GM23338 (cell line): ENCODE results near the gene APOBEC3B.

Experiments used
- CREB1 ChIP-seq: fragments of 250-450 bp; sonication (Bioruptor Pico); IDR thresholded peaks from 2 replicates; pipeline ENCODE4 v1.5.0; 2020; ENCODE audit warnings: low read depth, mild to moderate bottlenecking, moderate library complexity
- EZH2 ChIP-seq: fragments of 200-600 bp; sonication (generic); IDR thresholded peaks from one replicate; pipeline ENCODE4 v1.8.0; 2017; ENCODE audit warnings: antibody characterized with exemption, mild to moderate bottlenecking, low read depth; ENCODE audit not compliant: unreplicated experiment
- EZH2phosphoT487 ChIP-seq: fragments of 200-600 bp; sonication (generic); IDR thresholded peaks from one replicate; pipeline ENCODE4 v1.8.1; 2018; ENCODE audit warnings: antibody characterized with exemption; ENCODE audit not compliant: unreplicated experiment
- JUNB ChIP-seq: IDR thresholded peaks from one replicate; pipeline ENCODE4 v1.6.1; 2016; ENCODE audit warnings: antibody characterized with exemption; ENCODE audit not compliant: unreplicated experiment
- NANOG ChIP-seq: IDR thresholded peaks from 2 replicates; pipeline ENCODE4 v1.6.1; 2016; ENCODE audit warnings: antibody characterized with exemption, borderline replicate concordance
- POLR2AphosphoS5 ChIP-seq: IDR thresholded peaks from 2 replicates; pipeline ENCODE4 v1.6.1; 2016; ENCODE audit warnings: antibody characterized with exemption, low read depth
- STAT1 ChIP-seq: IDR thresholded peaks from one replicate; pipeline ENCODE4 v1.6.1; 2016; ENCODE audit warnings: antibody characterized with exemption; ENCODE audit not compliant: unreplicated experiment
- ZNF114 ChIP-seq: fragments of 250-450 bp; sonication (Bioruptor Pico); IDR thresholded peaks from 2 replicates; pipeline ENCODE4 v1.5.0; 2020; ENCODE audit warnings: mild to moderate bottlenecking, moderate library complexity
- ZNF331 ChIP-seq: fragments of 250-450 bp; sonication (Bioruptor Pico); IDR thresholded peaks from 2 replicates; pipeline ENCODE4 v1.5.0; 2020; ENCODE audit warnings: low read depth, mild to moderate bottlenecking, moderate library complexity
- TF ChIP-seq, protein P1 (sequence below), 2 experiments: fragments of 200-600 bp in 1 of 2; sonication (generic) in 1 of 2; conservative IDR thresholded peaks; 2 replicates each; pipeline versions ENCODE4 v1.5.1 to v1.6.1; 2016 to 2017; ENCODE audit warnings: antibody characterized with exemption in 2 of 2, low read depth in 2 of 2, mild to moderate bottlenecking in 2 of 2, moderate library complexity in 1 of 2
- TF ChIP-seq, protein P2 (sequence below): IDR thresholded peaks from one replicate; pipeline ENCODE4 v1.6.1; 2018; ENCODE audit warnings: antibody characterized with exemption; ENCODE audit not compliant: unreplicated experiment
- TF ChIP-seq, protein P3 (sequence below): IDR thresholded peaks from 2 replicates; pipeline ENCODE4 v1.6.1; 2016; ENCODE audit warnings: antibody characterized with exemption
- TF ChIP-seq, protein P4 (sequence below): fragments of 250-450 bp; sonication (Bioruptor Pico); IDR thresholded peaks from 2 replicates; pipeline ENCODE4 v1.5.0; 2020; ENCODE audit warnings: mild to moderate bottlenecking, moderate library complexity

DNA sequence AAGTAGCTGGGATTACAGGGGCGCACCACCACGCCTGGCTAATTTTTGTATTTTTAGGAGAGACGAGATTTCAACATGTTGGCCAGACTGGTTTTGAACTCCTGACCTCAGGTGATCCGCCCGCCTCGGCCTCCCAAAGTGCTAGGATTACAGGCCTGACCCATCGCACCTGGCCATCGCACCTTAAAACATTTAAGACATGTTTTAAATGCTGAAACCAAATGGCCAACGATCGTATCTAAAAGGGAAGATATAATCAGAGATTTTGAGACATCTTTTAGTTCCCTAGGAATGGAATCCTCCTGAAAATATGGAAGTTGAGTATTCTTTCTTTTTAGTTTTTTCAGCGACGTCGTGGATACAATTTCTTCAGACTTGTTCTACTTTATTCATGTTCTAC is 46.5 kb upstream of the APOBEC3B start:
- TF ChIP-seq, protein P1, sequence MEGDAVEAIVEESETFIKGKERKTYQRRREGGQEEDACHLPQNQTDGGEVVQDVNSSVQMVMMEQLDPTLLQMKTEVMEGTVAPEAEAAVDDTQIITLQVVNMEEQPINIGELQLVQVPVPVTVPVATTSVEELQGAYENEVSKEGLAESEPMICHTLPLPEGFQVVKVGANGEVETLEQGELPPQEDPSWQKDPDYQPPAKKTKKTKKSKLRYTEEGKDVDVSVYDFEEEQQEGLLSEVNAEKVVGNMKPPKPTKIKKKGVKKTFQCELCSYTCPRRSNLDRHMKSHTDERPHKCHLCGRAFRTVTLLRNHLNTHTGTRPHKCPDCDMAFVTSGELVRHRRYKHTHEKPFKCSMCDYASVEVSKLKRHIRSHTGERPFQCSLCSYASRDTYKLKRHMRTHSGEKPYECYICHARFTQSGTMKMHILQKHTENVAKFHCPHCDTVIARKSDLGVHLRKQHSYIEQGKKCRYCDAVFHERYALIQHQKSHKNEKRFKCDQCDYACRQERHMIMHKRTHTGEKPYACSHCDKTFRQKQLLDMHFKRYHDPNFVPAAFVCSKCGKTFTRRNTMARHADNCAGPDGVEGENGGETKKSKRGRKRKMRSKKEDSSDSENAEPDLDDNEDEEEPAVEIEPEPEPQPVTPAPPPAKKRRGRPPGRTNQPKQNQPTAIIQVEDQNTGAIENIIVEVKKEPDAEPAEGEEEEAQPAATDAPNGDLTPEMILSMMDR (conservative IDR thresholded peaks at IDR 0.05; ENCODE audit: low read depth in 2 of 2), result no peak
- no peak for TF ChIP-seq POLR2AphosphoS5
- no peak for TF ChIP-seq ZNF114 (CRISPR knock-in tag)
- no peak for TF ChIP-seq EZH2
- TF ChIP-seq, protein P2, sequence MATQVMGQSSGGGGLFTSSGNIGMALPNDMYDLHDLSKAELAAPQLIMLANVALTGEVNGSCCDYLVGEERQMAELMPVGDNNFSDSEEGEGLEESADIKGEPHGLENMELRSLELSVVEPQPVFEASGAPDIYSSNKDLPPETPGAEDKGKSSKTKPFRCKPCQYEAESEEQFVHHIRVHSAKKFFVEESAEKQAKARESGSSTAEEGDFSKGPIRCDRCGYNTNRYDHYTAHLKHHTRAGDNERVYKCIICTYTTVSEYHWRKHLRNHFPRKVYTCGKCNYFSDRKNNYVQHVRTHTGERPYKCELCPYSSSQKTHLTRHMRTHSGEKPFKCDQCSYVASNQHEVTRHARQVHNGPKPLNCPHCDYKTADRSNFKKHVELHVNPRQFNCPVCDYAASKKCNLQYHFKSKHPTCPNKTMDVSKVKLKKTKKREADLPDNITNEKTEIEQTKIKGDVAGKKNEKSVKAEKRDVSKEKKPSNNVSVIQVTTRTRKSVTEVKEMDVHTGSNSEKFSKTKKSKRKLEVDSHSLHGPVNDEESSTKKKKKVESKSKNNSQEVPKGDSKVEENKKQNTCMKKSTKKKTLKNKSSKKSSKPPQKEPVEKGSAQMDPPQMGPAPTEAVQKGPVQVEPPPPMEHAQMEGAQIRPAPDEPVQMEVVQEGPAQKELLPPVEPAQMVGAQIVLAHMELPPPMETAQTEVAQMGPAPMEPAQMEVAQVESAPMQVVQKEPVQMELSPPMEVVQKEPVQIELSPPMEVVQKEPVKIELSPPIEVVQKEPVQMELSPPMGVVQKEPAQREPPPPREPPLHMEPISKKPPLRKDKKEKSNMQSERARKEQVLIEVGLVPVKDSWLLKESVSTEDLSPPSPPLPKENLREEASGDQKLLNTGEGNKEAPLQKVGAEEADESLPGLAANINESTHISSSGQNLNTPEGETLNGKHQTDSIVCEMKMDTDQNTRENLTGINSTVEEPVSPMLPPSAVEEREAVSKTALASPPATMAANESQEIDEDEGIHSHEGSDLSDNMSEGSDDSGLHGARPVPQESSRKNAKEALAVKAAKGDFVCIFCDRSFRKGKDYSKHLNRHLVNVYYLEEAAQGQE, result no peak
- TF ChIP-seq EZH2phosphoT487, result no peak
- no peak for TF ChIP-seq JUNB
- TF ChIP-seq, protein P3, sequence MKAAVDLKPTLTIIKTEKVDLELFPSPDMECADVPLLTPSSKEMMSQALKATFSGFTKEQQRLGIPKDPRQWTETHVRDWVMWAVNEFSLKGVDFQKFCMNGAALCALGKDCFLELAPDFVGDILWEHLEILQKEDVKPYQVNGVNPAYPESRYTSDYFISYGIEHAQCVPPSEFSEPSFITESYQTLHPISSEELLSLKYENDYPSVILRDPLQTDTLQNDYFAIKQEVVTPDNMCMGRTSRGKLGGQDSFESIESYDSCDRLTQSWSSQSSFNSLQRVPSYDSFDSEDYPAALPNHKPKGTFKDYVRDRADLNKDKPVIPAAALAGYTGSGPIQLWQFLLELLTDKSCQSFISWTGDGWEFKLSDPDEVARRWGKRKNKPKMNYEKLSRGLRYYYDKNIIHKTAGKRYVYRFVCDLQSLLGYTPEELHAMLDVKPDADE, result no peak
- TF ChIP-seq NANOG, result no peak
- no peak for TF ChIP-seq ZNF331
- no peak for TF ChIP-seq CREB1 (CRISPR knock-in tag)
- TF ChIP-seq, protein P4, sequence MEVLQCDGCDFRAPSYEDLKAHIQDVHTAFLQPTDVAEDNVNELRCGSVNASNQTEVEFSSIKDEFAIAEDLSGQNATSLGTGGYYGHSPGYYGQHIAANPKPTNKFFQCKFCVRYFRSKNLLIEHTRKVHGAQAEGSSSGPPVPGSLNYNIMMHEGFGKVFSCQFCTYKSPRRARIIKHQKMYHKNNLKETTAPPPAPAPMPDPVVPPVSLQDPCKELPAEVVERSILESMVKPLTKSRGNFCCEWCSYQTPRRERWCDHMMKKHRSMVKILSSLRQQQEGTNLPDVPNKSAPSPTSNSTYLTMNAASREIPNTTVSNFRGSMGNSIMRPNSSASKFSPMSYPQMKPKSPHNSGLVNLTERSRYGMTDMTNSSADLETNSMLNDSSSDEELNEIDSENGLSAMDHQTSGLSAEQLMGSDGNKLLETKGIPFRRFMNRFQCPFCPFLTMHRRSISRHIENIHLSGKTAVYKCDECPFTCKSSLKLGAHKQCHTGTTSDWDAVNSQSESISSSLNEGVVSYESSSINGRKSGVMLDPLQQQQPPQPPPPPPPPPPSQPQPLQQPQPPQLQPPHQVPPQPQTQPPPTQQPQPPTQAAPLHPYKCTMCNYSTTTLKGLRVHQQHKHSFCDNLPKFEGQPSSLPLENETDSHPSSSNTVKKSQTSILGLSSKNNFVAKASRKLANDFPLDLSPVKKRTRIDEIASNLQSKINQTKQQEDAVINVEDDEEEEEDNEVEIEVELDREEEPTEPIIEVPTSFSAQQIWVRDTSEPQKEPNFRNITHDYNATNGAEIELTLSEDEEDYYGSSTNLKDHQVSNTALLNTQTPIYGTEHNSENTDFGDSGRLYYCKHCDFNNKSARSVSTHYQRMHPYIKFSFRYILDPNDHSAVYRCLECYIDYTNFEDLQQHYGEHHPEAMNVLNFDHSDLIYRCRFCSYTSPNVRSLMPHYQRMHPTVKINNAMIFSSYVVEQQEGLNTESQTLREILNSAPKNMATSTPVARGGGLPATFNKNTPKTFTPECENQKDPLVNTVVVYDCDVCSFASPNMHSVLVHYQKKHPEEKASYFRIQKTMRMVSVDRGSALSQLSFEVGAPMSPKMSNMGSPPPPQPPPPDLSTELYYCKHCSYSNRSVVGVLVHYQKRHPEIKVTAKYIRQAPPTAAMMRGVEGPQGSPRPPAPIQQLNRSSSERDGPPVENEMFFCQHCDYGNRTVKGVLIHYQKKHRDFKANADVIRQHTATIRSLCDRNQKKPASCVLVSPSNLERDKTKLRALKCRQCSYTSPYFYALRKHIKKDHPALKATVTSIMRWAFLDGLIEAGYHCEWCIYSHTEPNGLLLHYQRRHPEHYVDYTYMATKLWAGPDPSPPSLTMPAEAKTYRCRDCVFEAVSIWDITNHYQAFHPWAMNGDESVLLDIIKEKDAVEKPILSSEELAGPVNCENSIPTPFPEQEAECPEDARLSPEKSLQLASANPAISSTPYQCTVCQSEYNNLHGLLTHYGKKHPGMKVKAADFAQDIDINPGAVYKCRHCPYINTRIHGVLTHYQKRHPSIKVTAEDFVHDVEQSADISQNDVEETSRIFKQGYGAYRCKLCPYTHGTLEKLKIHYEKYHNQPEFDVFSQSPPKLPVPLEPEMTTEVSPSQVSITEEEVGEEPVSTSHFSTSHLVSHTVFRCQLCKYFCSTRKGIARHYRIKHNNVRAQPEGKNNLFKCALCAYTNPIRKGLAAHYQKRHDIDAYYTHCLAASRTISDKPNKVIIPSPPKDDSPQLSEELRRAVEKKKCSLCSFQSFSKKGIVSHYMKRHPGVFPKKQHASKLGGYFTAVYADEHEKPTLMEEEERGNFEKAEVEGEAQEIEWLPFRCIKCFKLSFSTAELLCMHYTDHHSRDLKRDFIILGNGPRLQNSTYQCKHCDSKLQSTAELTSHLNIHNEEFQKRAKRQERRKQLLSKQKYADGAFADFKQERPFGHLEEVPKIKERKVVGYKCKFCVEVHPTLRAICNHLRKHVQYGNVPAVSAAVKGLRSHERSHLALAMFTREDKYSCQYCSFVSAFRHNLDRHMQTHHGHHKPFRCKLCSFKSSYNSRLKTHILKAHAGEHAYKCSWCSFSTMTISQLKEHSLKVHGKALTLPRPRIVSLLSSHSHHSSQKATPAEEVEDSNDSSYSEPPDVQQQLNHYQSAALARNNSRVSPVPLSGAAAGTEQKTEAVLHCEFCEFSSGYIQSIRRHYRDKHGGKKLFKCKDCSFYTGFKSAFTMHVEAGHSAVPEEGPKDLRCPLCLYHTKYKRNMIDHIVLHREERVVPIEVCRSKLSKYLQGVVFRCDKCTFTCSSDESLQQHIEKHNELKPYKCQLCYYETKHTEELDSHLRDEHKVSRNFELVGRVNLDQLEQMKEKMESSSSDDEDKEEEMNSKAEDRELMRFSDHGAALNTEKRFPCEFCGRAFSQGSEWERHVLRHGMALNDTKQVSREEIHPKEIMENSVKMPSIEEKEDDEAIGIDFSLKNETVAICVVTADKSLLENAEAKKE (CRISPR knock-in tag), result no peak
- no peak for TF ChIP-seq STAT1
